Ishikawa (cell line): ENCODE measurements around the gene EPHB4.

ENCODE experiments used
- CEBPB ChIP-seq: IDR thresholded peaks from 2 replicates; pipeline ENCODE4 v1.6.1; 2012
- CREB1 ChIP-seq: IDR thresholded peaks from 2 replicates; pipeline ENCODE4 v1.6.1; 2012; ENCODE audit warnings: low read depth
- EGR1 ChIP-seq: IDR thresholded peaks from 2 replicates; pipeline ENCODE4 v1.6.1; 2012
- EP300 ChIP-seq: IDR thresholded peaks from 2 replicates; pipeline ENCODE4 v1.6.1; 2012; ENCODE audit warnings: borderline replicate concordance
- FOXM1 ChIP-seq: IDR thresholded peaks from 2 replicates; pipeline ENCODE4 v1.6.1; 2012; ENCODE audit warnings: low read depth, borderline replicate concordance
- MAX ChIP-seq: IDR thresholded peaks from 2 replicates; pipeline ENCODE4 v1.6.1; 2012
- NFIC ChIP-seq: IDR thresholded peaks from 2 replicates; pipeline ENCODE4 v1.6.1; 2012
- RAD21 ChIP-seq: IDR thresholded peaks from 2 replicates; pipeline ENCODE4 v1.6.1; 2012; ENCODE audit warnings: low read depth
- REST ChIP-seq: IDR thresholded peaks from 2 replicates; pipeline ENCODE4 v1.6.1; 2012; ENCODE audit warnings: low read depth, mild to moderate bottlenecking
- TAF1 ChIP-seq: IDR thresholded peaks from 2 replicates; pipeline ENCODE4 v1.6.1; 2012; ENCODE audit warnings: low read depth, mild to moderate bottlenecking
- TCF12 ChIP-seq: IDR thresholded peaks from 2 replicates; pipeline ENCODE4 v1.6.1; 2012; ENCODE audit warnings: low read depth
- TEAD4 ChIP-seq: IDR thresholded peaks from 2 replicates; pipeline ENCODE4 v1.6.1; 2012
- USF1 ChIP-seq: IDR thresholded peaks from 2 replicates; pipeline ENCODE4 v1.6.1; 2012
- YY1 ChIP-seq: IDR thresholded peaks from 2 replicates; pipeline ENCODE4 v1.6.1; 2012; ENCODE audit warnings: low read depth
- ZBTB7A ChIP-seq: IDR thresholded peaks from 2 replicates; pipeline ENCODE4 v1.6.1; 2012; ENCODE audit warnings: low read depth

EPHB4 gene

GRCh38 chr7:100765250-100765649 lies 62.1 kb downstream of the EPHB4 start:
- TF ChIP-seq YY1 (no peak), RAD21 (no peak), EP300 (no peak), TAF1 (no peak), CEBPB (no peak), USF1 (no peak), TCF12 (no peak), REST (no peak), ZBTB7A (no peak), EGR1 (no peak), CREB1 (no peak), TEAD4 (no peak)

GRCh38 chr7:100764841-100765240 lies 62.5 kb downstream of the EPHB4 start:
- TF ChIP-seq MAX (no peak), ZBTB7A (no peak), FOXM1 (no peak), EGR1 (no peak), REST (no peak), CREB1 (no peak), TCF12 (no peak), NFIC (no peak)

GRCh38 chr7:100763556-100764140 lies 63.7 kb downstream of the EPHB4 start:
- TF ChIP-seq REST (no peak), CREB1 (no peak), EGR1 (no peak), MAX (no peak), YY1 (no peak)

GRCh38 chr7:100759357-100760171 lies 67.8 kb downstream of the EPHB4 start:
- no peak for TF ChIP-seq EGR1
- no peak for TF ChIP-seq MAX
- TF ChIP-seq USF1: no peak
- TF ChIP-seq ZBTB7A: no peak
- TF ChIP-seq CEBPB: no peak

GRCh38 chr7:100753750-100754149 lies 73.6 kb downstream of the EPHB4 start:
- TF ChIP-seq TEAD4 (no peak), CEBPB (no peak), USF1 (no peak), FOXM1 (no peak), MAX (no peak), ZBTB7A (no peak), REST (no peak), CREB1 (no peak), YY1 (no peak), EP300 (no peak), TAF1 (no peak), EGR1 (no peak), RAD21 (no peak)
